Lower leg skin (tissue), 3 donors: Measurements from ENCODE around the gene PPM1B.

Experiments used
- CTCF ChIP-seq, 3 donors: fragments of 450-650 bp; IDR thresholded peaks; one replicate each; pipeline ENCODE4 v1.5.1; 2016; ENCODE audit warnings: antibody characterized with exemption in 3 of 3, mild to moderate bottlenecking in 3 of 3, moderate library complexity in 2 of 3
- POLR2A ChIP-seq, 2 donors: fragments of 450-650 bp; IDR thresholded peaks; one replicate each; pipeline ENCODE4 v1.6.1; 2016 to 2017; ENCODE audit warnings: antibody characterized with exemption in 2 of 2, mild to moderate bottlenecking in 1 of 2, moderate library complexity in 1 of 2

GRCh38 chr2:44142306-44142705 is 26.4 kb upstream of the PPM1B start:
- TF ChIP-seq CTCF (IDR thresholded peaks at IDR 0.05) (no peak), POLR2A (IDR thresholded peaks at IDR 0.05) (no peak)
